ENCODE data around the gene KSR2. TPM values are rescaled to one million over a fixed set of nuclear protein-coding genes. Genes with fewer than 3 reads are reported as not detected.

The KSR2 gene
- total RNA-seq, 1 donor from 2014 or later, result not detected

DNA sequence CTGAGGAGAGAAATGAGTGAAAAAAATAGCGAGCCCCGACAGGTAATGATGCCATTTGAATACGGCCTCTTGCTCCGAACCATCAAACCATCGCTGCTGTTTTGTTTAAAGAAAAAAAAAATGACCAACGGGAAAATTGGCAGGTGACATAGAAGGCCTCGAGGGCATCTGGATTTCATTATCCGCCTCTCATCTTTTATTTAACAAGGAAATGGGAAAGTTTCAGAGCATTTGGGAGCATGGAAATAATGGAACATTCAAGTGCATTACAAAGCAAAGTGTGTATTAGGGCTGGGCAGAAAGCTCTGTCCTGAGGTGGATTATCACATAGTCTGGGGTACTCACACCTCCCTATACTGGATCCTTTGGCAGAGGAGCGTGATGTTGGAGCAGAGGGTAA lies 258.7 kb downstream of the KSR2 start:
- Mint-ChIP-seq H3K4me3 (ENCODE audit: unreplicated experiment) (no peak overlapping the region), H3K9me3 (ENCODE audit: low read depth) (no peaks in the 10 kb centered on the region), H3K4me1 (ENCODE audit: low read depth) (no peaks in the 10 kb centered on the region), H3K36me3 (ENCODE audit: low read depth) (peaks cover 1% of the 10 kb centered on the region), H3K27me3 (ENCODE audit: low read depth) (peaks cover 24% of the 10 kb centered on the region), H3K27ac (ENCODE audit: unreplicated experiment) (no peak overlapping the region)
- no peak for DNase-seq (ENCODE audit: low spot score)
- TF ChIP-seq, protein P1, sequence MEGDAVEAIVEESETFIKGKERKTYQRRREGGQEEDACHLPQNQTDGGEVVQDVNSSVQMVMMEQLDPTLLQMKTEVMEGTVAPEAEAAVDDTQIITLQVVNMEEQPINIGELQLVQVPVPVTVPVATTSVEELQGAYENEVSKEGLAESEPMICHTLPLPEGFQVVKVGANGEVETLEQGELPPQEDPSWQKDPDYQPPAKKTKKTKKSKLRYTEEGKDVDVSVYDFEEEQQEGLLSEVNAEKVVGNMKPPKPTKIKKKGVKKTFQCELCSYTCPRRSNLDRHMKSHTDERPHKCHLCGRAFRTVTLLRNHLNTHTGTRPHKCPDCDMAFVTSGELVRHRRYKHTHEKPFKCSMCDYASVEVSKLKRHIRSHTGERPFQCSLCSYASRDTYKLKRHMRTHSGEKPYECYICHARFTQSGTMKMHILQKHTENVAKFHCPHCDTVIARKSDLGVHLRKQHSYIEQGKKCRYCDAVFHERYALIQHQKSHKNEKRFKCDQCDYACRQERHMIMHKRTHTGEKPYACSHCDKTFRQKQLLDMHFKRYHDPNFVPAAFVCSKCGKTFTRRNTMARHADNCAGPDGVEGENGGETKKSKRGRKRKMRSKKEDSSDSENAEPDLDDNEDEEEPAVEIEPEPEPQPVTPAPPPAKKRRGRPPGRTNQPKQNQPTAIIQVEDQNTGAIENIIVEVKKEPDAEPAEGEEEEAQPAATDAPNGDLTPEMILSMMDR (IDR thresholded peaks at IDR 0.05), result no peak

DNA sequence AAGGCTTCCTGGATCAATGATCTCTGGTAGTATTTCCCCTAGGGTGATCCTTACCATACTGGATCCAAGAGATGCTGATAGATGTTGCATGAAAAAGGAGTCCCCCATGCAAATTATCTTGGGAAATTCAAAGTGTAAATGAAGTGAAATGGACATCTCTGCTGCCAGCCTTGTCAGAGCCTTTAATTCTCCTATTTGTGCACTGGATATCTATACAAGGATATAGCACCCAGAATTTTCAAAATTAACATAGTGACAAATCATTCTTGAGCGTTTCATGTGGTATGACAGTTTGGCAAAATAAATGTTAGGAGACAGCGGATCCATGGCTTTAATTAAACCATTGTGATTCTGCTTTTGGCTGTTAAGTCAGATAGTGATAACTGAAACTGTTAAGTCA lies 260.9 kb downstream of the KSR2 start:
- Mint-ChIP-seq H3K36me3 (ENCODE audit: low read depth) (peaks cover 1% of the 10 kb centered on the region), H3K27ac (ENCODE audit: unreplicated experiment) (no peak overlapping the region), H3K4me1 (ENCODE audit: low read depth) (no peaks in the 10 kb centered on the region), H3K27me3 (ENCODE audit: low read depth) (peaks cover 10% of the 10 kb centered on the region), H3K9me3 (ENCODE audit: low read depth) (no peaks in the 10 kb centered on the region), H3K4me3 (ENCODE audit: unreplicated experiment) (no peak overlapping the region)
- TF ChIP-seq, protein P1 (IDR thresholded peaks at IDR 0.05), result no peak
- DNase-seq (ENCODE audit: low spot score), result no peak

DNA sequence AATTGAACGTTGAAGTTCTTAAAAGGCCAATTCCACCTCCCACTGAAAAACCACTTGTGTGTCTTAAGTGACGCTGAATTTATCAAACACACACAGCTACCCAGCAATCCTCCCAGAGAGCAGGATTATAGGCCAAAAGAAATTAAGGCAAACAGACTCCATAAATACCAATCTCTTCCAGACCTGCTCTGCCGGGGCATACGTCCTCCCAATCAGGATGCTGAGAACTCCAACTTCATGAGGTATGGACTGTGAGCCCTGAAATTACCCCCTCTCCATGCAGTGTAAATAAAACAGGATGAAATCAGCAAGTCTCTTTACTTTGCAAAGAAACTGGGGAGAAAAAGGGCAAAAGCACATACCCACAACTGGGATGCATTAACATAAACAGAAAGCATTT lies 265.2 kb downstream of the KSR2 start:
- no peak overlapping the region for H3K4me3 Mint-ChIP-seq (ENCODE audit: unreplicated experiment)
- peaks cover 2% of the 10 kb centered on the region for H3K9me3 Mint-ChIP-seq (ENCODE audit: low read depth)
- H3K4me1 Mint-ChIP-seq (ENCODE audit: low read depth), result no peaks in the 10 kb centered on the region
- TF ChIP-seq, protein P1 (IDR thresholded peaks at IDR 0.05), result no peak
- DNase-seq (ENCODE audit: low spot score), result no peak
- H3K27me3 Mint-ChIP-seq (ENCODE audit: low read depth), result peaks cover 7% of the 10 kb centered on the region
- H3K36me3 Mint-ChIP-seq (ENCODE audit: low read depth), result no peaks in the 10 kb centered on the region
- H3K27ac Mint-ChIP-seq (ENCODE audit: unreplicated experiment), result no peak overlapping the region

DNA sequence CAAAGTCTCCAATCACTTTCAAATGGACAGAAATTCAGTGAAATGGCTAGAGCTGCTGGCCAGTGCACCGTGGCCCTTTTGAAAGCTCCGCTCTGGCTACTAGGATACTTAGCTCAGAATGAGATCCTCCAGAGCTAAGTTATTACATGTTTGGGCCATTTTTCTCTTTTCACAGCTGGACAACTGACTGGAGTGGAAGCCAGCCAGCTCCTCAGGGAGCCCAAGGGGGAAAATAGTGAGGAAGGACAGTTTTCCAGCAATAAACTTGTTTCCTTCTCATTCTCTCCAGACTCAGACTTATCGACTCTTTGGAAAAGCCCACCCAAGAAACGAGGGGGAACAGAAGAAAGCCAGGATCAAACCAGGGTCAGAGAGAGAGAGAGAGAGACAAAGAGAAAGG lies 266.0 kb downstream of the KSR2 start:
- no peak for DNase-seq (ENCODE audit: low spot score)
- TF ChIP-seq, protein P1 (IDR thresholded peaks at IDR 0.05), result no peak
- peaks cover 7% of the 10 kb centered on the region for H3K27me3 Mint-ChIP-seq (ENCODE audit: low read depth)
- peaks cover 2% of the 10 kb centered on the region for H3K9me3 Mint-ChIP-seq (ENCODE audit: low read depth)
- no peaks in the 10 kb centered on the region for H3K36me3 Mint-ChIP-seq (ENCODE audit: low read depth)
- H3K27ac Mint-ChIP-seq (ENCODE audit: unreplicated experiment), result no peak overlapping the region
- H3K4me1 Mint-ChIP-seq (ENCODE audit: low read depth), result no peaks in the 10 kb centered on the region
- no peak overlapping the region for H3K4me3 Mint-ChIP-seq (ENCODE audit: unreplicated experiment)

DNA sequence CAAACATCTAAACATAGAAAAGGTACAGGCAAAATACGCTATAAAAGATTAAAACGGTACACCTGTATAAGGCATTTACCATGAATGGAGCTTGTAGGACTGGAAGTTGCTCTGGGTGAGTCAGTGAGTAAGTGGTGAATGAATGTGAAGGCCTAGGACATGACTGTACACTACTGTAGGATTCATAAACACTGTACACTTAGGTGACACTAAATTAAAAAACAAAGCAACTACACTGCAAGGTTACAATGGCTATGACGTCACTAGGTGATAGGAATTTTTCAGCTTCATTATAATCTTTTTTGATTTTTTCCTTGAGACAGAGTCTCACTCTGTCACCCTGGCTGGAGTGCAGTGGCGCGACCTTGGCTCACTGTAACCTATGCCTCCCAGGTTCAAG lies 269.2 kb downstream of the KSR2 start:
- TF ChIP-seq, protein P1 (IDR thresholded peaks at IDR 0.05), result no peak
- no peak for DNase-seq (ENCODE audit: low spot score)
- Mint-ChIP-seq H3K27ac (ENCODE audit: unreplicated experiment) (no peak overlapping the region), H3K9me3 (ENCODE audit: low read depth) (peaks cover 2% of the 10 kb centered on the region), H3K4me1 (ENCODE audit: low read depth) (no peaks in the 10 kb centered on the region), H3K4me3 (ENCODE audit: unreplicated experiment) (no peak overlapping the region), H3K36me3 (ENCODE audit: low read depth) (no peaks in the 10 kb centered on the region), H3K27me3 (ENCODE audit: low read depth) (peaks cover 7% of the 10 kb centered on the region)
